ENCODE results near the gene EIF3I.

- TF ChIP-seq CTCF (IDR thresholded peaks at IDR 0.05) = no peak
- no peak for TF ChIP-seq EP300 (IDR thresholded peaks at IDR 0.05)
- no peak for TF ChIP-seq POLR2A (IDR thresholded peaks at IDR 0.05)
Measured at GRCh38 chr1:32199043-32199716, 23.0 kb upstream of the EIF3I start.
